Measurements from ENCODE around the gene LAMTOR2. TPM values are rescaled to one million over a fixed set of nuclear protein-coding genes. Genes with fewer than 3 reads are reported as not detected.

LAMTOR2 gene
- 47.6 and 56.5 TPM in 2 replicates for total RNA-seq

DNA sequence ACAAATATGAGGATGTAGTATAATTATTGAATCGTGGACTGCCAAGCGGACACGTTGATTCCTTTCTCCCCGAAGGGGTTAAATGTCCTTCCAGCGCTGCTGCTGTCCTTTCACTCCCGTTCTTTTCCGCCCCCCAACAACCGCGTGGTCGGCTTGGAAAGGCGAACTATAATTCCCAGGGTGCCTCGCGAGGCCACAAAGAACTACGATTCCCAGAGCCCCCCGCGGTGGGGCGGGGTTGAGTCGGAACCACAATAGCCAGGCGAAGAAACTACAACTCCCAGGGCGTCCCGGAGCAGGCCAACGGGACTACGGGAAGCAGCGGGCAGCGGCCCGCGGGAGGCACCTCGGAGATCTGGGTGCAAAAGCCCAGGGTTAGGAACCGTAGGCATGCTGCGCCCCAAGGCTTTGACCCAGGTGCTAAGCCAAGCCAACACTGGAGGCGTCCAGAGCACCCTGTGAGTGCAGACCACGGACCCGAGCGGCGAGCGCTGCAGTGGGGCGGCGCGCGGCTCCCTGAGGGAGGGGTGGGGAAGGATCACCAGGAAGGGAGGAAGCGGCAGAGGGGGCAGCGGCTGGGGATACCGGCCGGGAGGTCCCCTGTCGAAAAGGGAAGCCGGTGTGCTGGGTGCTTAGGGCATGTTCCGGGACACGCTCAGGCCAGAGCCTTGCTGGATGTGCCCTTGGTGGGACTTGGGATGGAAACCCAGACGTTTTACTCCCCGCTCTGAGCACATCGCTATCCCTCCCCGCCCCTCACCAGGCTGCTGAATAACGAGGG is at the start of gene LAMTOR2:
Gene LAMTOR2, plus strand, starts transcription at position 283 of the 781 bp plus-strand sequence. Its CDS starts 108 bp downstream, at position 391.

DNA sequence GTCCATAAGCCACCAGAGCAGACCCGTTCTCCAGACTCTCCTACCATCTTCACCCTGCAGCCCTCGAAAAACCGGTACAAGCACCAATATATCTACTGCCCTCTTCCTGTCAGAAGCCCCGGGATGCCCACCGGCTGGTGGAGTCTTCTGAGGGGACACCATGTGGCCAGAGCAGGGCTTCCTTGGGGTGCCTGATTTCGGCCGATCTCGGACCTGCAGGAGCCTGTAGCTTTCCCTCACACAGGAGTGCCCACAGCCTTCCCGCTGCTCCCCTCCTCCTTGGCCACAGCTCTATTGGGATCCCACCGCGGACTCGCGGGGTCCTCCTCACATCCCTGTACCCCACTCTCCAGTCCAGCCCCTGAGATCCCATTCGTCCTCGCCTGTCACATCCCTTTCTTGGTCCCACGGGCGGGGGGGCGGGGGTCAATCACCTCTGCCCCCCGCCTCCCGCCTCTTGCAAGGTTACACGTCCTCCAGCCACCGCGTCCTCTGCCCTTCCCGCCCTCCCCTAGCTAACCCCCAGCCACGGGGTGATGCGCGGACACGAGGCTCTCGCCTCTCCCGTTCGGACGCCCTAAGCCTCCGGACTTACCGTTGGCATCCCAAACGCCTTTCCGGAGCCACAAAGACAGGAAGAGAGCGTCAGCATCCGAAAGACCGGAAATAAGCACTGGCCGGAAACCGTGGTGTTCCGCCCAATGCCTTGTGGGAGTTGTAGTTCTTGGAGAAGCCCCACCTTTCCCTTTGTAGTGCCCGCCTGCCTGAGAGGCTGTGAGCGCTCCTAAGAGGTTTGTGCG is 34.1 kb upstream of the LAMTOR2 start, which contains the start of gene SSR2:
Gene SSR2, minus strand, starts transcription at position 659 of the 800 bp plus-strand sequence. CDS start 784 bp downstream, outside the sequence.

GRCh38 chr1:156053768-156054499 is 648 bp upstream of the LAMTOR2 start, which contains the start of gene UBQLN4:
Gene UBQLN4 (minus strand): TSS chr1:156053798. CDS start chr1:156053701, 97 bp downstream.

DNA sequence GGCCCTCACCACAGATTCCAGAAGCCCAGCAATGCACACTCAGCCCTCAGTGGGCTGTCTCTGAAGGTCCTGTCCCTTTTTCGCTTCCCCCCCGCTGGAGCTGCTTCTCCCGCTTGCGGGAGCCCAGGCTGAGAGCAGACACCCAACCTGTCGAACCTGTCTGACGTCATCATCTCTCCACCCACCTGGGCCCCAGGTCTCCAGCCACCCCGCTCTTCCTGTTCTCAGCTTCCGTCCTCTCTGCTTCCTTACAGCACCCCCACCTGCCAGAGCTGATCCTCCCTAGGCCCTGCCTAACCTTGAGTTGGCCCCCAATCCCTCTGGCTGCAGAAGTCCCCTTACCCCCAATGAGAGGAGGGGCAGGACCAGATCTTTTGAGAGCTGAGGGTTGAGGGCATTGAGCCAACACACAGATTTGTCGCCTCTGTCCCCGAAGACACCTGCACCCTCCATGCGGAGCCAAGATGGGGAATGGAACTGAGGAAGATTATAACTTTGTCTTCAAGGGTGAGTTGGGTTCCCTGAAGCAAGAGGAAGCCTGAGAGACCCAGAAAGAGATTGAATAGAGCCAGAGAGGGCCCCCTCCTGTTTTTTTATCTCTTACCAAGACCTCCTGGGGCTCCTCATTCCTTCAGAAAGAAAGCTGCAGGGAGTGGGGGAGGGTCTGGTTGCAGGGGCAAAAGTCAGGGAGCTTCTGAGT is 6.5 kb downstream of the LAMTOR2 start, which contains the start of gene RAB25:
Gene RAB25, plus strand, starts transcription at position 224 of the 700 bp plus-strand sequence. Its CDS starts 241 bp downstream, at position 465.

DNA sequence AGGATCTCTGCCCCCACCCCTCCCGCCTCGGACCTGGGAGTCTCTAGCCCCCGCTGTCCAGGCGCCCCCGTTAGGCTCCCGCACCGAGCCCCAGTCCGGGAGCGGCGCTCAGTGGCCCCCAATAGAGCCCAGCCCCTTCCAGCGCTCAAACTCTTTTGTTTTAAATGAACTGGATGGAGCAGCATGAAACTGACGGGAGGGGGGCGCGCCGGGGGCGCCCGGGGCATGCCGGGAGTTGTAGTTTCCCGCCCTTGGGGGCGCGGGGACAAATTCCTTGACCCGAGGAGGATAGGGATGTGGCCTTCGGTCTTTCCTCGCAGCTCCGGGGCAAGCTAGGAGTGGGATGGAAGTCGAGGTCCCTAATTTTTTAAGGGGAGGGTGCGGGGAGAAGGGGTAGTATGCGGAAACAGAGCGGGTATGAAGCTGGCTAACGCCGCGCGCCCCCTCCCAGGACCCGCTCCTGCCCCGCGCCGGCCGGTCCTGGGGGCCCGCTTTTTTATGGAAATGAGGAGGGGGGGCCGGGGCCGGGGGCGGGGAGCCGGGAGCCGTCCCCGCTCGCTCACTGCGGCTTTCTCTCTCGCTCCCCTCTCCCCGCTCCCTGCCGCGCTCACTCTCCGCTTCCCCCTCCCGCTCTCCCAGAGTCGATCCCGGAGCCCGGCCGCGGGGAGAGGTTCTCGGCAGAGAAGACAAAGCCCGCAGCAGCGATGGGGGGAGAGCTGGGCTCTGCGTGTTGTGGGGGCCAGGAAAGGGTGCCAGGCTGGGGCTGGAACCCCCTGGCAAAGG is 27.9 kb downstream of the LAMTOR2 start, which contains the start of gene MEX3A:
Gene MEX3A, minus strand, starts transcription at position 157 of the 783 bp plus-strand sequence. CDS start 467 bp downstream, outside the sequence.

Other genes with a start within 250 kb of the LAMTOR2 start
- 31.5 and 34.3 TPM in 2 replicates for gene GON4L, start 197.6 kb upstream of the LAMTOR2 start, total RNA-seq
- 82.2 and 88.3 TPM in 2 replicates for gene SYT11, start 195.2 kb upstream of the LAMTOR2 start, total RNA-seq
- gene RIT1, start 143.4 kb upstream of the LAMTOR2 start, total RNA-seq = 33.6 and 39.7 TPM in 2 replicates
- gene KHDC4, start 120.4 kb upstream of the LAMTOR2 start, total RNA-seq = 20.3 and 25.9 TPM in 2 replicates
- gene RXFP4, start 113.1 kb upstream of the LAMTOR2 start, total RNA-seq = 0.07 TPM in 1 of 2 replicates, not detected in the other
- gene ARHGEF2, start 76.2 kb upstream of the LAMTOR2 start, total RNA-seq = 136 and 173 TPM in 2 replicates
- 250 and 314 TPM in 2 replicates for gene SSR2, start 33.8 kb upstream of the LAMTOR2 start, total RNA-seq
- 15.6 and 21.3 TPM in 2 replicates for gene UBQLN4, start 984 bp upstream of the LAMTOR2 start, total RNA-seq
- not detected in 2 replicates for gene RAB25, start 6.4 kb downstream of the LAMTOR2 start, total RNA-seq
- gene MEX3A, start 27.7 kb downstream of the LAMTOR2 start, total RNA-seq = 1.2 and 4.1 TPM in 2 replicates
- 1,049 and 1,502 TPM in 2 replicates for gene LMNA, start 59.9 kb downstream of the LAMTOR2 start, total RNA-seq
- 1.6 and 2.7 TPM in 2 replicates for gene SEMA4A, start 98.8 kb downstream of the LAMTOR2 start, total RNA-seq
- 11.2 and 11.3 TPM in 2 replicates for gene SLC25A44, start 139.3 kb downstream of the LAMTOR2 start, total RNA-seq
- gene PMF1, start 158.2 kb downstream of the LAMTOR2 start, total RNA-seq = 16.9 and 20.3 TPM in 2 replicates
- gene BGLAP, start 187.4 kb downstream of the LAMTOR2 start, total RNA-seq = 0.26 and 0.50 TPM in 2 replicates
- gene PAQR6, start 193.3 kb downstream of the LAMTOR2 start, total RNA-seq = 0.46 and 0.56 TPM in 2 replicates
- gene SMG5, start 228.0 kb downstream of the LAMTOR2 start, total RNA-seq = 52.3 and 71.4 TPM in 2 replicates
- 2.0 and 2.6 TPM in 2 replicates for gene TMEM79, start 229.5 kb downstream of the LAMTOR2 start, total RNA-seq
- gene GLMP, start 240.9 kb downstream of the LAMTOR2 start, total RNA-seq = 68.6 and 85.1 TPM in 2 replicates
- gene VHLL, start 244.5 kb downstream of the LAMTOR2 start, total RNA-seq = 0.13 and 0.92 TPM in 2 replicates

Measured in smooth muscle cell of the pulmonary artery (primary cell).